Right atrium auricular region (tissue), 2 donors: ENCODE data around the gene C16orf90. TPM values are rescaled to one million over a fixed set of nuclear protein-coding genes. Genes with fewer than 3 reads are reported as not detected.

Source experiments
- DNase-seq: peaks from one replicate; pipeline ENCODE4 v3.0.0-alpha.2; 2019; ENCODE audit warnings: low spot score
- H3K27ac ChIP-seq, 2 donors: fragments of 200-600 bp; sonication (generic); 1 replicate in 1 of 2; 2 replicates in 1 of 2; pipeline ENCODE4 v1.5.1; 2016 to 2019
- H3K27me3 ChIP-seq, 2 donors: fragments of 200-600 bp; sonication (generic); one replicate each; pipeline versions ENCODE4 v1.5.1 to v1.6.0; 2017 to 2019
- H3K36me3 ChIP-seq: fragments of 200-600 bp; sonication (generic); one replicate; pipeline ENCODE4 v1.5.1; 2016
- H3K4me1 ChIP-seq, 2 donors: fragments of 200-600 bp; sonication (generic); one replicate each; pipeline versions ENCODE4 v1.5.1 to v1.6.0; 2017 to 2019
- H3K4me3 ChIP-seq, 2 donors: fragments of 200-600 bp; sonication (generic); 1 replicate in 1 of 2; 2 replicates in 1 of 2; pipeline ENCODE4 v1.5.1; 2017 to 2019; ENCODE audit warnings: mild to moderate bottlenecking in 1 of 2, moderate library complexity in 1 of 2
- H3K9me3 ChIP-seq, 2 donors: fragments of 200-600 bp; sonication (generic); one replicate each; pipeline ENCODE4 v1.5.1; 2019
- CTCF ChIP-seq, 2 donors: fragments of 200-600 bp; sonication (generic); IDR thresholded peaks; one replicate each; pipeline ENCODE4 v1.5.1; 2019; ENCODE audit warnings: antibody characterized with exemption in 2 of 2
- total RNA-seq, 2 donors: library from RNA; depleted of rRNA; stranded (reverse); fragments of >200 nt; gene quantifications; one replicate each; pipeline ENCODE4 v1.1.0, GENCODE V29; 2016

C16orf90 gene
- total RNA-seq, 2 donors from 2014 or later: not detected

- no peak overlapping the region for H3K27ac ChIP-seq
- DNase-seq: no peak
- no peaks in the 10 kb centered on the region for H3K9me3 ChIP-seq
- H3K4me3 ChIP-seq: no peak overlapping the region
- peaks cover 61% of the 10 kb centered on the region for H3K36me3 ChIP-seq
- no peaks in the 10 kb centered on the region for H3K4me1 ChIP-seq
- no peaks in the 10 kb centered on the region for H3K27me3 ChIP-seq
- TF ChIP-seq CTCF (IDR thresholded peaks at IDR 0.05): no peak
Measured at GRCh38 chr16:3518986-3519348, 23.7 kb upstream of the C16orf90 start.

DNA sequence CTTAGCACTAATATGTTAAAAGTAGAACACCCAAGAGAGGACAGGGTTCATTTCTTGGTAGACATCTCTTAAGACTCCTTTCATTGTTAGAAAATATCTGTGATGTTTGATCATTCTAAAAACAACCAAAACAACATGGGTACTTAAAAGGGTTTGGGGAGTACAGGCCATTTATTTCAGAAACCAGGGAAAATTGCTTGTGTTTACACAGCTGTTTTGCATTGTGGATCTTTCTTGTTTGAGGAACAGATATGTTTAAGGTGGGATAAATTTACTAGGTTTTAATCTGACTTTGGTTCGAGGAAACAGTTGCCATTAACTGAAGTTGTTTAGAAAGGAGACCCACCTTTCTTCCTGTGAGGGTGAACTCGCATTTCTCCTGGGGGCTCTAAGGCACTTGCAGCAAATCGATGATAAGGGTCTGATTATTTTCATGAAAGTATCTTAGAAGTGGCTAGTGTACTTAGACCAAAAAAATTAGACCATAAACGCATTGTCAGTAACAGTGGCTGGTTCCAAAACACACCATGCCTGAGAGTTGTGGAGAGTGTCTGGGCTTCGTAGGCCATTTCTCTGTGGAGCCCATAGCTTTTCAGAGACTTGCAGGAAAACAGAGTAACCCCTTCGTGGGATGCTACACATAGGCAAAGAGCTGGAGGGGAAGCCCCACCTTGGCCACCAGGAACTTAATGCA lies 23.1 kb upstream of the C16orf90 start:
- Histone ChIP-seq H3K4me1 (no peaks in the 10 kb centered on the region), H3K36me3 (peaks cover 61% of the 10 kb centered on the region), H3K4me3 (no peak overlapping the region), H3K9me3 (no peaks in the 10 kb centered on the region), H3K27ac (no peak overlapping the region), H3K27me3 (no peaks in the 10 kb centered on the region)
- TF ChIP-seq CTCF (IDR thresholded peaks at IDR 0.05): no peak
- DNase-seq: no peak

DNA sequence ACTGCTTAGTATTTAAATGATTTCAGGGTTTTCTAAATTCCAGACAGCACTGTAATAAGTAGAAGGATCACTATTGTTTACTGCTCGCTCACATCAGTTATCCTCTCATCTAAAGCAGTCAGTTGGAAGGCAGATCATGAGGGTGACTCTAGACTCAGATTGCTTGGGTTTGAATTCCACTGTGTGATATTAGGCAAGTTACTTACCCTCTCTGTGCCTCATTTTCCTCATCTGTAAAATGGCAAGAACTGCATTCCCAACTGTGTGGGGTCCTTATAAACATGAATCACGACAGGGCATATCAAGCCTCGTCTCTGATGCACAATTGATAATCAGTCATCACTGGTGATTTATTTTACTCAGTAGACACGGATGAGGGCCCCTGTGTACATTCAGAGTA lies 20.6 kb upstream of the C16orf90 start:
- H3K27ac ChIP-seq: no peak overlapping the region
- H3K36me3 ChIP-seq: peaks cover 74% of the 10 kb centered on the region
- no peak for DNase-seq
- no peak overlapping the region for H3K4me3 ChIP-seq
- no peaks in the 10 kb centered on the region for H3K9me3 ChIP-seq
- no peaks in the 10 kb centered on the region for H3K27me3 ChIP-seq
- no peak for TF ChIP-seq CTCF (IDR thresholded peaks at IDR 0.05)
- no peaks in the 10 kb centered on the region for H3K4me1 ChIP-seq

GRCh38 chr16:3514621-3515020 lies 19.3 kb upstream of the C16orf90 start:
- Histone ChIP-seq H3K9me3 (no peaks in the 10 kb centered on the region), H3K4me1 (no peaks in the 10 kb centered on the region), H3K4me3 (no peak overlapping the region), H3K27me3 (no peaks in the 10 kb centered on the region), H3K27ac (no peak overlapping the region), H3K36me3 (peaks cover 72% of the 10 kb centered on the region)
- TF ChIP-seq CTCF (IDR thresholded peaks at IDR 0.05): no peak
- DNase-seq: no peak

- Histone ChIP-seq H3K4me1 (no peaks in the 10 kb centered on the region), H3K4me3 (no peak overlapping the region), H3K27me3 (no peaks in the 10 kb centered on the region), H3K9me3 (no peaks in the 10 kb centered on the region), H3K36me3 (peaks cover 67% of the 10 kb centered on the region), H3K27ac (no peak overlapping the region)
- no peak for TF ChIP-seq CTCF (IDR thresholded peaks at IDR 0.05)
- no peak for DNase-seq
Measured at GRCh38 chr16:3513892-3514583, 18.7 kb upstream of the C16orf90 start.
